K562 treated with DMSO at 1 percent for 4 hours (cell line): ENCODE measurements around the gene HAVCR2. TPM values are rescaled to one million over a fixed set of nuclear protein-coding genes. Genes with fewer than 3 reads are reported as not detected.

Source experiments
- total RNA-seq: library from RNA; unstranded; fragments of 300-600 nt; gene quantifications from 2 replicates; pipeline ENCODE4 v1.2.3, GENCODE V29; 2022; ENCODE audit not compliant: insufficient read depth

HAVCR2 gene
- not detected in 2 replicates for total RNA-seq

DNA sequence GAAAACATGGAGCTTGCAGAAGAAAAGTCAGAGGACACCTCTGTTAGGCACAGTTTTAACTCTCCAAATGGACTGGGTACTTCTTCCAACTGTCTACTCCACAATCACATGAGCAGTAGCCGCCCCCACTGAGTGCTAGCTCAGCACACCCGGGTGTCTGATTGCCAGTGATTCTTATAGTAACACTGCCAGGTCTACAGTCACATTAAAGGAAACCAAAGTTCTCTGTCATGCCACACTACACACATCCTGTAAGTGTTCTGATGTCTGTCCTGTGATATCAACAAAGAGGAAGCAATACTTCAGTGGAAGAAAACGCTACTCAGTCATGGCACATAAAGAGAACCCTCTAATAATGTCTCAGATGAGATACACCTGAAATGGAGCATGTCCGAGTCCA, at the start of gene HAVCR2:
HAVCR2 (minus strand) TSS at position 69 of the 400 bp plus-strand sequence; CDS start at position 8, 61 bp downstream.

DNA sequence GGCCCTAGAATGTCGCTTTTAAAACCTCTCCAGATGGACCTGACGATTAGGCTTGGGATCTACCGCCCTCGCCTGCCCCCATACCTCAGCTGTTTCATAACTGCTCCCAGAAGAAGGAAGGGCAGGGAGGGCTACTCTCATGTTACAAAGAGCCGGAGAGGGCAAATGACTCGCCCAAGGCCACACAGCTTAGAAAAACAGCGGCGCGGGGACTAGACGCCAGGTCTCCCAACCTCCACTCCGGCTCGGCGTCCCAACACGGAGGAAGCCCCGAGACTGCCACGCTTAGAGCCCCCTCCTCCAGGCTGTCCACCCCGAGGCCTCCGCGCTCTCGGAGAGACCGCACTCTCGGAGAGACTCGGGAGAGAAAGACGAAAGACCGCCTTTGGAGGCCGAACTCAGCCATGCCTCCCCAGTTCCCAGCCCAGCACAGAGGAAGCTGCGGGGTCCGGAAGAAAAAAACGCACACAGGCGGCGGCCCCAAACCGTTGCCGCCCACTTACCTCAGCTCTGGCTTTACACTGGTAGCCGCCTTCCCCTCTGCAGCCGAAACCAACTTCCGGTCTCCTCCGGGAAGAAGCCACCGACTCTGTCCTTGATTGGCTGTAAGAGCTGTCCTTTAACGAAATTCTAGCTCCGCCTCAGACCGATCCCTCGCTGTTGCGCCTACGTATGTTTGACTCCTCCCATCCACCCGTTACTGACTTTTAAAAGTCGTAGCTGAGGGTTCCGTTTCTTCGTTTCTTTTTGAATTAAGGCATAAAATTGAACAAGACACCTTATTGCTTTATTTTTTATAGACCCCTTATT, 33.7 kb upstream of the HAVCR2 start, which contains the start of gene MED7:
MED7 (minus strand) TSS at position 549 of the 810 bp plus-strand sequence. CDS start 3,434 bp downstream, outside the sequence.

GRCh38 chr5:157059093-157059539, 49.7 kb downstream of the HAVCR2 start, which contains the start of gene HAVCR1:
HAVCR1 (minus strand) TSS chr5:157059116; CDS start chr5:157057943, 1,173 bp downstream.

Other genes with a start within 250 kb of the HAVCR2 start
- gene TIMD4, start 145.8 kb downstream of the HAVCR2 start, total RNA-seq = not detected in 2 replicates
- gene HAVCR1, start 49.9 kb downstream of the HAVCR2 start, total RNA-seq = not detected in 2 replicates
- gene MED7, start 33.8 kb upstream of the HAVCR2 start, total RNA-seq = 1.8 and 2.9 TPM in 2 replicates
- gene GARIN3, start 57.2 kb upstream of the HAVCR2 start, total RNA-seq = not detected in 2 replicates
- not detected in 2 replicates for gene ITK, start 71.8 kb upstream of the HAVCR2 start, total RNA-seq
- gene CYFIP2, start 157.1 kb upstream of the HAVCR2 start, total RNA-seq = 9.7 and 17.0 TPM in 2 replicates